Skeletal muscle satellite cell (primary cell): ENCODE results near the gene GIPC3. TPM values are rescaled to one million over a fixed set of nuclear protein-coding genes. Genes with fewer than 3 reads are reported as not detected.

ENCODE experiments used
- H3K27me3 ChIP-seq: 2 replicates; pipeline ENCODE4 v1.7.0; 2013; ENCODE audit warnings: low read length; ENCODE audit not compliant: control insufficient read depth, insufficient read depth
- H3K36me3 ChIP-seq: 2 replicates; pipeline ENCODE4 v1.7.0; 2013; ENCODE audit warnings: mild to moderate bottlenecking, control low read depth, low read length; ENCODE audit not compliant: insufficient read depth
- H3K4me1 ChIP-seq: 2 replicates; pipeline ENCODE4 v1.7.0; 2013; ENCODE audit warnings: low read length; ENCODE audit not compliant: control insufficient read depth, insufficient read depth
- H3K4me2 ChIP-seq: 2 replicates; pipeline ENCODE4 v1.7.0; 2013; ENCODE audit warnings: mild to moderate bottlenecking, low read length
- H3K4me3 ChIP-seq: 2 replicates; pipeline ENCODE4 v1.7.0; 2013; ENCODE audit warnings: low read length
- H3K9ac ChIP-seq: 2 replicates; pipeline ENCODE4 v1.7.0; 2013; ENCODE audit warnings: mild to moderate bottlenecking, low read depth, low read length, moderate library complexity
- H3K9me3 ChIP-seq: replicated peaks from 2 replicates; pipeline ENCODE4 v1.7.0; 2013; ENCODE audit warnings: mild to moderate bottlenecking, control low read depth, low read length
- small RNA-seq: library from RNA; depleted of rRNA; stranded (forward); fragments of <200 nt; gene quantifications from one replicate; pipeline ENCODE3, GENCODE V24; 2012

The GIPC3 gene

GRCh38 chr19:3639479-3639878 lies 54.2 kb downstream of the GIPC3 start:
- Histone ChIP-seq H3K9me3 (no peaks in the 10 kb centered on the region), H3K36me3 (peaks cover 43% of the 10 kb centered on the region)

GRCh38 chr19:3641515-3642269 lies 56.4 kb downstream of the GIPC3 start:
- Histone ChIP-seq H3K27me3 (no peaks in the 10 kb centered on the region), H3K4me1 (peaks cover 3% of the 10 kb centered on the region), H3K4me2 (no peak overlapping the region), H3K36me3 (peaks cover 56% of the 10 kb centered on the region), H3K9ac (no peak overlapping the region), H3K9me3 (no peaks in the 10 kb centered on the region), H3K4me3 (no peak overlapping the region)

More at GRCh38 chr19:3639479-3639878, 54.2 kb downstream of the GIPC3 start:
- Histone ChIP-seq H3K4me3 (no peak overlapping the region), H3K9ac (no peak overlapping the region), H3K4me2 (no peak overlapping the region), H3K27me3 (no peaks in the 10 kb centered on the region), H3K4me1 (no peaks in the 10 kb centered on the region)

GRCh38 chr19:3642296-3642695 lies 57.0 kb downstream of the GIPC3 start:
- peaks cover 3% of the 10 kb centered on the region for H3K4me1 ChIP-seq
- no peak overlapping the region for H3K4me3 ChIP-seq
- H3K36me3 ChIP-seq, result peaks cover 54% of the 10 kb centered on the region
- H3K27me3 ChIP-seq, result no peaks in the 10 kb centered on the region
- H3K4me2 ChIP-seq, result no peak overlapping the region
- H3K9ac ChIP-seq, result no peak overlapping the region
- no peaks in the 10 kb centered on the region for H3K9me3 ChIP-seq

Small RNAs within 50 kb of the gene (small RNA-seq; reads per million reads assigned to genes)
- not detected for gene AC005786.1
